HFF-Myc (cell line): ENCODE results near the gene ITFG2.

Experiments used
- DNase-seq: peaks from one replicate; pipeline ENCODE4 v3.0.0-alpha.2; 2011; ENCODE audit warnings: low read depth; ENCODE audit errors: extremely low read depth
- H3K4me3 ChIP-seq: replicated peaks from 2 replicates; pipeline ENCODE4 v1.5.1; 2011; ENCODE audit warnings: low read depth, mild to moderate bottlenecking, control low read depth, low read length
- TF ChIP-seq, protein P1 (sequence below): IDR thresholded peaks from 2 replicates; pipeline ENCODE4 v1.5.1; 2012; ENCODE audit warnings: mild to moderate bottlenecking, low read depth, low read length, control low read depth; ENCODE audit errors: missing control alignments

The ITFG2 gene

DNA sequence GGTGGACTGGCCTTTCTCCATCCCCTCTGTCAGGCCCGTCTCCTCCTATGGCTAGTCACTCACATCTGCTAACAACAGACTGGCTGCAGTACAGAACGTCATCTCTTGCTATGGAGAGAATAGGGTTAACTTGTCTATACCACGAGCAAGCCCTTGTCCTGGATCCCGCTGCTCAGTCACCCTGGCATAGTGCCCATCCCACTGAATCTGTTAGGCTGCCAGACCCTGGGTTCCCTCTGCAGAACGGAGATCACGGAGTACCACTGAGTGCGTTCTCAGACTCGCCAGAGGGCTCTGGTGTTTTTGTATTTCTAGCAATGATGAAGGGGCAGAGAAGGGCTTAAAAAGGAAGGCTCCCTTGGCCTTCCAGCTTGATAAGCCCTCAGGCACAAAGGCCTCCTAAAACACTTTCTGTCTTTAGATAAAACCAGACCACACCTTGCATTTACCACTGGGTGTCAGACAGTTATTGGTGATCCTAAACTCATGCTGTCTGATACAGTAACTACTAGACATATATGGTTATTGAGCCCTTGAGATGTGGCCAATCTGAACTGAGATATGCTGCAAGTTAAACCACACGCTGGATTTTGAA is 28.7 kb downstream of the ITFG2 start:
- no peak for DNase-seq
- H3K4me3 ChIP-seq: no peak overlapping the region
- TF ChIP-seq, protein P1, sequence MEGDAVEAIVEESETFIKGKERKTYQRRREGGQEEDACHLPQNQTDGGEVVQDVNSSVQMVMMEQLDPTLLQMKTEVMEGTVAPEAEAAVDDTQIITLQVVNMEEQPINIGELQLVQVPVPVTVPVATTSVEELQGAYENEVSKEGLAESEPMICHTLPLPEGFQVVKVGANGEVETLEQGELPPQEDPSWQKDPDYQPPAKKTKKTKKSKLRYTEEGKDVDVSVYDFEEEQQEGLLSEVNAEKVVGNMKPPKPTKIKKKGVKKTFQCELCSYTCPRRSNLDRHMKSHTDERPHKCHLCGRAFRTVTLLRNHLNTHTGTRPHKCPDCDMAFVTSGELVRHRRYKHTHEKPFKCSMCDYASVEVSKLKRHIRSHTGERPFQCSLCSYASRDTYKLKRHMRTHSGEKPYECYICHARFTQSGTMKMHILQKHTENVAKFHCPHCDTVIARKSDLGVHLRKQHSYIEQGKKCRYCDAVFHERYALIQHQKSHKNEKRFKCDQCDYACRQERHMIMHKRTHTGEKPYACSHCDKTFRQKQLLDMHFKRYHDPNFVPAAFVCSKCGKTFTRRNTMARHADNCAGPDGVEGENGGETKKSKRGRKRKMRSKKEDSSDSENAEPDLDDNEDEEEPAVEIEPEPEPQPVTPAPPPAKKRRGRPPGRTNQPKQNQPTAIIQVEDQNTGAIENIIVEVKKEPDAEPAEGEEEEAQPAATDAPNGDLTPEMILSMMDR: no peak

DNA sequence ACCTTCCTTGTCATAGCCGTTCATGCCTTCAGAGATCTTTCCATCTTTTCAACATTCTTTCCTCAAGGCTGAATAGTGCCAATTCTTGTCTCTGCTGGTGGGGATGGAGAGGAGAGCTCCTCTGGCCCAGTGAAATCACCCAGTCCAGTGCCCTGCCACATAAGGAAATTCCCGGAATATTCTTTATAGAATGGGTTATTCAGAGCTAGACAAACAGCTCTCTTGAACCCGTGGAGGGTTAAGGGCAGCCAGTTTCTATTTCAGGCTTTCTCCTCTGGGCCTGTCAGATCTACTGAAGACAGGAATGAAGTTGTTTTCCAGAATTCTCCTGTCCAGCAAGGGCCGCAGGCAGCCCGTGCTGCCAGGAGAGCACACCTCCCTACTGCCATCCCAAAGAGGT is 30.5 kb downstream of the ITFG2 start:
- TF ChIP-seq, protein P1: no peak
- DNase-seq: no peak
- no peak overlapping the region for H3K4me3 ChIP-seq

DNA sequence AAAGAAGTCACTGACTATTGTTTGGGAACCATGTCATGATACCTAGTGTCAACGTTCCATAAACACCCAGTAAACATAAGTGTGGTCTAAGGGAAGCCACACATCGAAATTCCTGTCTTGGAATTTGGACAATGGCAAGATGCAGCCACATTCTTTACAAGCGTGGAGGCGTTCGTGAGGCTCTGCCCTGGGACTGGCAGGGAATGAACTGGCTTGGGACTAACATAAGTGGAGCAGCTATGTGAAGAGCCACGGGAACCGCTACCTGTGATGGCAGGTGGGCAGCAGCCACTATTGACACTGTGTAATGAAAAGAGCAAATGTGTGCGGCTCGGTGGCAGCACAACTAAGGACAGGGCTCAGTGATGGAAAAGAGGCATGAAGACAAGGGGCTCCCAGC is 32.3 kb downstream of the ITFG2 start:
- no peak overlapping the region for H3K4me3 ChIP-seq
- TF ChIP-seq, protein P1: no peak
- DNase-seq: no peak

DNA sequence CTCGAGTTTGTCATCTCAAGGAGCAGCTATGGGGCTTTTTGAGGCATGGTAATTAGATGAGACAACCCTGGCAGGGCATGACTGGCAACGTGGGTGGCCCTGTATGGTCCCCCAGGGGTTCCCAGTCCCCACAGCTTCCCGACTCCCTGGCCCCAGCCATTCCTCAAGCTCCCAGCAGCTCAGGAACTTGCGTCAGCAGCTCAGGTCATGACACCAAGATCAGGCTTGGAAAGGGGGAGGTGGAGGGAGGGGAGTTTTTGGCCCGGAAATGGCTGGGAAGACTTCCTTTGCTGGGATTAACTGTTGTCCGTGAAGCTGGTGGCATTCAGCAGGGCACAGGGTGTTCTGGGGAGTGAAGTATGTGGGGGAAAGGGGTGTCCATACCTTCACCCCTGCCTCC is 32.8 kb downstream of the ITFG2 start:
- no peak overlapping the region for H3K4me3 ChIP-seq
- TF ChIP-seq, protein P1: no peak
- peak; percentile 44 for DNase-seq

DNA sequence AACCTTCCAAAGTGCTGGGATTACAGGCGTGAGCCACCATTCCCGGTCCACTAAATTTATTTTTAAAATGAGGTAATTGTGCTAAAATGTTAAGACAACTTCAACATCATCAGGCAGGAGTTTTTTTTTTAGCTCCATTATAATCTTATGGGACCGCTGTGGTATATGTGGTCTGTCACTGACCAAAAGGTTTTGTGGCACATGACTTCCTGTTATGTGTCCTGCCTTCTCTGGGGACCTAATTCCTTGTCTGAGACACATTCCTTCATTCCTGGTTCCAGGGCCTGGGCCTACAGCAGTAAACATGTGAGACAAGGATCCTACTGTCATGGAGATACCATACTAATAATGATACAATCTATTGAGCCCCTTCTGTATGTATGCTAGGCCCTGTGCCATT is 39.5 kb downstream of the ITFG2 start:
- DNase-seq: no peak
- H3K4me3 ChIP-seq: no peak overlapping the region
- TF ChIP-seq, protein P1: no peak

DNA sequence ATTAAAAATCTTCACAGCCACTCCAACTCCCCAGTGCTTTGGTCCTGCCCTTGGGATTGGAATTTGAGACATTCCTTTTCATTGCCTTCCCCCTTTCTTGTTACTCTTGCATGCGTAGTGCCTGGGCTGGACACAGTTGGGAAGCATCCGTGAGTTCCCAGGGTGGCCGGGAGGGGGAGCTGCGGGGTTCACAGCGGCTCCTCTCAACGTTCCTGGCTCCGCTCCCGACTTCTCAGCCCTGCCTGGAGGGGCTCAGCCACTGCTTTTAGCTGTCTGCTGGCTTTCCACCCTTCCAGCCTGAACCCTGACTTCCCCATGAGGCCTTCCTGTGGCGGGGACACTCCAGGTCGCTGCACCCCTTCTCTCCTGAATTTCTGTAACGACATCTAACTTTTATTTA is 41.2 kb downstream of the ITFG2 start:
- TF ChIP-seq, protein P1: peak; percentile 94
- DNase-seq: peak; percentile 47
- H3K4me3 ChIP-seq: no peak overlapping the region
